ENCODE measurements around the gene CATSPER4. TPM values are rescaled to one million over a fixed set of nuclear protein-coding genes. Genes with fewer than 3 reads are reported as not detected.

CATSPER4 gene
- not detected in 2 replicates for total RNA-seq (ENCODE audit: low replicate concordance)
- long read RNA-seq: 0 reads

DNA sequence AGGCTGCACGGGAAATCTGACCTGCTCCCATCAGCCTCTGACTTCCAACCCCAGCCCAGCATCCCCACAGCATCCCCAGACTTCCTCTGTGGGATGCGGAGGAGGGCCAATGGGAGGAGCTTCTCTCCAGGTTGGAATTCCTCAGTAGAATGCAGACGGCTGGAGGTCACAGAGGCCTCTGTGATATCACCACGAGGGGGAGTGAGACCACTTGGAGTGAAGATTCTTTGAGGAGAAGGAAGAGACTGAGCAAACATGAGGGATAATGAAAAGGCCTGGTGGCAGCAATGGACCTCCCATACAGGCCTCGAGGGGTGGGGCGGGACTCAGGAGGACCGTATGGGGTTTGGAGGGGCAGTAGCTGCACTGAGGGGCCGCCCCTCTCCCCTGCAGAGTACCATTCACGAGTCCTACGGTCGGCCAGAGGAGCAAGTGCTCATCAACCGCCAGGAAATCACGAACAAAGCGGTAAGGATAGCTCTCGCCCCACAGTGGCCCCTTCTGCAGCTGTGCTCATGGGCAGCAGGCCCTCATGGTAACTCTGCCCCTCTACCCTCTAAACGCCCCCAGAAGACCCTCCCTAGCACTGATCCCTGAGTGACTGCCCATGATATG lies at the start of gene CATSPER4:
Gene CATSPER4, plus strand, starts transcription at position 230 of the 615 bp plus-strand sequence. Its CDS starts 26 bp downstream, at position 256.
- Mint-ChIP-seq H3K4me1 (ENCODE audit: unreplicated experiment) (no peaks in the 10 kb centered on the region), H3K9me3 (no peaks in the 10 kb centered on the region), H3K27me3 (no peaks in the 10 kb centered on the region), H3K27ac (peak within 1 kb of the TSS; percentile 21), H3K4me3 (no peak within 1 kb of the TSS), H3K36me3 (peaks cover 3% of the 10 kb centered on the region)
- TF ChIP-seq, protein P1, sequence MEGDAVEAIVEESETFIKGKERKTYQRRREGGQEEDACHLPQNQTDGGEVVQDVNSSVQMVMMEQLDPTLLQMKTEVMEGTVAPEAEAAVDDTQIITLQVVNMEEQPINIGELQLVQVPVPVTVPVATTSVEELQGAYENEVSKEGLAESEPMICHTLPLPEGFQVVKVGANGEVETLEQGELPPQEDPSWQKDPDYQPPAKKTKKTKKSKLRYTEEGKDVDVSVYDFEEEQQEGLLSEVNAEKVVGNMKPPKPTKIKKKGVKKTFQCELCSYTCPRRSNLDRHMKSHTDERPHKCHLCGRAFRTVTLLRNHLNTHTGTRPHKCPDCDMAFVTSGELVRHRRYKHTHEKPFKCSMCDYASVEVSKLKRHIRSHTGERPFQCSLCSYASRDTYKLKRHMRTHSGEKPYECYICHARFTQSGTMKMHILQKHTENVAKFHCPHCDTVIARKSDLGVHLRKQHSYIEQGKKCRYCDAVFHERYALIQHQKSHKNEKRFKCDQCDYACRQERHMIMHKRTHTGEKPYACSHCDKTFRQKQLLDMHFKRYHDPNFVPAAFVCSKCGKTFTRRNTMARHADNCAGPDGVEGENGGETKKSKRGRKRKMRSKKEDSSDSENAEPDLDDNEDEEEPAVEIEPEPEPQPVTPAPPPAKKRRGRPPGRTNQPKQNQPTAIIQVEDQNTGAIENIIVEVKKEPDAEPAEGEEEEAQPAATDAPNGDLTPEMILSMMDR (conservative IDR thresholded peaks at IDR 0.05): peak; percentile 50
- DNase-seq (ENCODE audit: extremely low spot score, unreplicated experiment): no peak

DNA sequence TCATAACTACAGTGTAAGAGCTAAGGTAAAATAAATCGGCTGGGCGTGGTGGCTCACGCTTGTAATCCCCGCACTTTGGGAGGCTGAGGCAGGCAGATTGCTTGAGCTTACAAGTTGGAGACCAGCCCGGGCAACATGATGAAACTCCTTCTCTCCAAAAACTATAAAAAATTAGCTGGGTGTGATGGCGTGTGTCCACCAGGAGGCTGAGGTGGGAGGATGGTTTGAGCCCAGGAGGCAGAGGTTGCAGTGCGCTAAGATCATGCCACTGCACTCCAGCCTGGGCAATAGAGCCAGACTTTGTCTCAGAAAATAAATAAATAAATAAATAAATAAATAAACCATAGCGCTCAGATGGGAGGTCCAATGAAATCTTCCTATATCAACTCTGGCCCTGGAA lies 48.2 kb upstream of the CATSPER4 start:
- Mint-ChIP-seq H3K27ac (no peak overlapping the region), H3K36me3 (no peaks in the 10 kb centered on the region), H3K4me1 (ENCODE audit: unreplicated experiment) (peaks cover 5% of the 10 kb centered on the region), H3K4me3 (no peak overlapping the region), H3K27me3 (no peaks in the 10 kb centered on the region), H3K9me3 (no peaks in the 10 kb centered on the region)
- TF ChIP-seq, protein P1 (conservative IDR thresholded peaks at IDR 0.05): peak; percentile 47
- peak; percentile 39 for DNase-seq (ENCODE audit: extremely low spot score, unreplicated experiment)

DNA sequence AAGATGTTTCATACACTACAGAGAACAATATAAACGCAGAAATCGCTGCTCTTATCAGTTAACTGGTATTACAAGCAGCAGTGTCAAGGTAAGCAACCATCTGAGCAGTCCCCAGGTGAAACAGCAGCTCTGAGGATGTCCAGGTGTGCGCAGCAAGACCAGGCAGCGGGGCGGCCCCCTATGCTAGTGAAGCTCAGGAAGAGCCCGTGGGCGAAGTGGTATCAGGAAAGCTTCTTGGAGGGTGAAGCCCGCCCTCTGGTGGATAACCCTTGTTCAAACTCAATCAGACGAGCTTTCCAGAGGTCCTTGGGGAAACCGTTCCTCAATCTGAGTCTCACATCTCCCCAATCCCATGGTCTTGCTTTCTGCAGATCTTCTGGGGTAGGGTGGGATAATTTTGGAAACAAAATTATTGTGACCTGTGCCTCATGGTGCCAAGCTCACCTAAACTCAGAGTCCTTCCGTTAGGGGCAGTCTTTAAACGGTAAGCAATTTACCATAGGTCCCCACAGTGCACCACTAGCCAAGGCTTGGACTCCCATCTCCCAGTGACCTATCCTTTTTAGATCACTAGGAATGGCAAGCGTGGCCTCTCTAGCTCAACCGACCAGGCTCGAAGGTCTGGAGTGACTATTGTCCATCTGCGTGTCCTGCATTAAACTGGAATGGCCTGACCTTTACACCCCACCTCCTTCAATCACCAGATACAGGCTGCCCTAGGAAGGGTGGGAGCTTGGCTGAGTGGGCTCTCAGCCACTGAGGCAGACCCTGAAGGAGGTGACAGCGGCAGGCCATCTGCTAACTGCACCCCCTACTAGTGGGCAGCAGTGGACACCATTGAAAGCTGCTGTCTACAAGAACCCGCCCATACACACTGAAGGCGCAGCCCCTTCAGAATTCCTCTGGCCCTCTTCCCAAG lies 45.1 kb upstream of the CATSPER4 start:
- Mint-ChIP-seq H3K4me3 (no peak overlapping the region), H3K36me3 (no peaks in the 10 kb centered on the region), H3K27ac (no peak overlapping the region), H3K9me3 (no peaks in the 10 kb centered on the region), H3K27me3 (no peaks in the 10 kb centered on the region), H3K4me1 (ENCODE audit: unreplicated experiment) (peaks cover 5% of the 10 kb centered on the region)
- DNase-seq (ENCODE audit: extremely low spot score, unreplicated experiment): peak; percentile 77
- TF ChIP-seq, protein P1 (conservative IDR thresholded peaks at IDR 0.05): peak; percentile 88

DNA sequence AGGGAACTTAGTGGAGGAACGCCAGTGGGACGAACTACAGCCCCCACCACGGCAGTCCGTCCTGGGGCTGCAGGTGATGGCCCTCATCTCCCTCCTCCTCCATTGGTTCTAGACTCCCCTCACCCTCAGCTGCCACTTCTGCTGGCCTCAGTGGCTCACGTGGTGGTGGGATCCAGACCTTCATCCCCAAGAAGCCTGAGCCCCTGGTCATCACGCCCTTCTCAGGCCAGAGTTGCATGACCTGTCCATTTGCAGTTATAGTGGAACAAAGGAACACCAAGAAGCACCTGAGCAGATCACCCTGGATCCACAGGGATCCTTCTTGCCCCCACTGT lies 44.5 kb upstream of the CATSPER4 start:
- TF ChIP-seq, protein P1 (conservative IDR thresholded peaks at IDR 0.05): no peak
- H3K4me3 Mint-ChIP-seq: no peak overlapping the region
- H3K9me3 Mint-ChIP-seq: no peaks in the 10 kb centered on the region
- H3K36me3 Mint-ChIP-seq: no peaks in the 10 kb centered on the region
- peak; percentile 59 for DNase-seq (ENCODE audit: extremely low spot score, unreplicated experiment)
- H3K4me1 Mint-ChIP-seq (ENCODE audit: unreplicated experiment): peaks cover 5% of the 10 kb centered on the region
- no peak overlapping the region for H3K27ac Mint-ChIP-seq
- H3K27me3 Mint-ChIP-seq: no peaks in the 10 kb centered on the region

DNA sequence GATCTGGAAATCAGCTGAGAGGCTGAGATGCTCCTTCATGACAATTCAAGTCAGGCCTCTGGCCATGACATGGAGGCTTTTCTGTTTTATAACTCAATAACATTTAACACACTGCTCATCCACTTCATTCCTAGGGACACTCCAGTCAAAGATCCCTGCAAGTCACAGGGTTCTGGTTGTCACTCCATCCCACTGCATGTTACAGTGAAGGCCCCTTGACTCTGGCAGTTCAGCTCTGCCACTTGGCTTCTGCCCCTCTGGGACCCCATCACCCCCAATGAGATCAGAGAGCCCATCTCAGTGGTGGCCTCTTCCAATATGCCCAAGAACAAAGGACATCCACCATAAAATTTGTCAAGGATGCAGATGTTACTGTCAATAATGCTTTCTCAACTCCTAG lies 41.5 kb upstream of the CATSPER4 start:
- TF ChIP-seq, protein P1 (conservative IDR thresholded peaks at IDR 0.05): no peak

More for the DNA sequence above, 41.5 kb upstream of the CATSPER4 start:
- DNase-seq (ENCODE audit: extremely low spot score, unreplicated experiment): peak; percentile 20
- no peak overlapping the region for H3K27ac Mint-ChIP-seq
- H3K9me3 Mint-ChIP-seq: no peaks in the 10 kb centered on the region
- H3K4me1 Mint-ChIP-seq (ENCODE audit: unreplicated experiment): peaks cover 5% of the 10 kb centered on the region
- no peaks in the 10 kb centered on the region for H3K27me3 Mint-ChIP-seq
- H3K4me3 Mint-ChIP-seq: no peak overlapping the region
- H3K36me3 Mint-ChIP-seq: no peaks in the 10 kb centered on the region
